Thoracic aorta (tissue), 2 donors: Measurements from ENCODE around the gene CPAMD8. TPM values are rescaled to one million over a fixed set of nuclear protein-coding genes. Genes with fewer than 3 reads are reported as not detected.

Experiments used
- ATAC-seq: fragments of 150-250 bp; one replicate; pipeline ENCODE4 v1.8.0; 2017; ENCODE audit warnings: low read depth; ENCODE audit not compliant: insufficient number of reproducible peaks, low FRiP score
- DNase-seq: peaks from one replicate; pipeline ENCODE4 v3.0.0-alpha.2; 2020; ENCODE audit warnings: low spot score
- H3K27ac ChIP-seq, 2 donors: fragments of 200-600 bp; sonication (generic); 1 replicate in 1 of 2; 2 replicates in 1 of 2; pipeline ENCODE4 v1.5.1; 2016; ENCODE audit warnings: mild to moderate bottlenecking in 2 of 2, moderate library complexity in 2 of 2
- H3K27me3 ChIP-seq: fragments of 200-600 bp; sonication (generic); replicated peaks from 2 replicates; pipeline ENCODE4 v1.6.0; 2016; ENCODE audit warnings: mild to moderate bottlenecking; ENCODE audit not compliant: insufficient read depth
- H3K36me3 ChIP-seq: fragments of 200-600 bp; sonication (generic); one replicate; pipeline ENCODE4 v1.5.1; 2016
- H3K4me1 ChIP-seq, 2 donors: fragments of 200-600 bp; sonication (generic); 1 replicate in 1 of 2; 2 replicates in 1 of 2; pipeline versions ENCODE4 v1.5.1 to v1.6.0; 2016; ENCODE audit warnings: low read depth in 2 of 2, mild to moderate bottlenecking in 1 of 2; ENCODE audit not compliant: control insufficient read depth in 1 of 2
- H3K4me3 ChIP-seq: fragments of 200-600 bp; sonication (generic); 2 replicates; pipeline ENCODE4 v1.5.1; 2016; ENCODE audit warnings: mild to moderate bottlenecking
- H3K9me3 ChIP-seq: fragments of 200-600 bp; sonication (generic); 2 replicates; pipeline ENCODE4 v1.5.1; 2016
- CTCF ChIP-seq: fragments of 200-600 bp; sonication (generic); IDR thresholded peaks from one replicate; pipeline ENCODE4 v1.5.1; 2019; ENCODE audit warnings: antibody characterized with exemption
- total RNA-seq, 2 donors: library from RNA; depleted of rRNA; stranded (reverse); fragments of >200 nt; gene quantifications; one replicate each; pipeline versions ENCODE4 v1.1.0 to v1.2.3, GENCODE V29; 2016

Gene CPAMD8
- total RNA-seq, 2 donors from 2014 or later = 27.3 to 36.4 TPM

DNA sequence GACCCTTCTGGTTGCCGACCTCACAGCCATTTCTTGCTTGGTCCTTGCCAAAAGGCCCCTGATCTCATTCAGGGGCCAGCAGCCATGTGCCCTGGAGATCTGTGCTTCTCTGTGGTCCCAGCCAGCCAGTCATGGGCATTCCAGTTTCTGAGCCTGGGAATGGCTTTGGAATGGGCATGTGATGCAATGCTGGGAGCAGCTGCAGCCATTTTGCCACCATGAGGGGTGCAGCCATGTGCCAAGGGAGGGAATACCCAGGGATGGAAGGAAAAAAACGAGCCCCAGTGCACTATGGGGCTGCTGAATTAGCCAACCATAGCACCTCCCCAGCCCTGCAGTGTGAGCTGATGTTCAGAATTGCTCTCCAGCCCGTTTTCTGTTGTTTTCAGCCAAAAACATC lies 111.5 kb downstream of the CPAMD8 start:
- H3K36me3 ChIP-seq = no peaks in the 10 kb centered on the region
- no peak for DNase-seq
- no peaks in the 10 kb centered on the region for H3K27me3 ChIP-seq
- ATAC-seq = no peak
- H3K4me1 ChIP-seq = no peaks in the 10 kb centered on the region
- peaks cover 14% of the 10 kb centered on the region for H3K9me3 ChIP-seq
- no peak overlapping the region for H3K4me3 ChIP-seq
- no peak for TF ChIP-seq CTCF
- no peak overlapping the region for H3K27ac ChIP-seq

DNA sequence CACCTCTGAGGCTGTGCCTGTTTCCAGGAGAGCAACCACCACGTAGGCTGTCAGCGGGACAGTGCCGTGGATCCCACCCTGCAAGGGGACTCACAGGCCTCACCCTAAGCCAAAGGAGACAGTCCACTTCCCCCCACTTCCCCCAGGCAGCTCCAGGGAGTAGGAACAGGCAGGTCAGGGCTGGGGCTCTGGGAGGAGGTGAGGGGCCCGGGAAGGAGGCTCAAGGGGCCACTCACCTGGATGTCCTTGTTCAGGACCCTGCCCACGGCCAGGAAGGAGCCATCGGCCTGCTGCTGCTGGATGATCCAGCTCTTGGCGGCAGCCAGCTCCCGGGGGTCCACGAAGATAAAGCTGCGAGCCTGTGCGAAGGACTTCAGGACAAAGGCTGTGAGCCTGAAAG lies 112.2 kb downstream of the CPAMD8 start:
- DNase-seq (no peak), ATAC-seq (no peak)
- H3K4me3 ChIP-seq = no peak overlapping the region
- no peaks in the 10 kb centered on the region for H3K27me3 ChIP-seq
- TF ChIP-seq CTCF = no peak
- no peak overlapping the region for H3K27ac ChIP-seq
- H3K9me3 ChIP-seq = peaks cover 14% of the 10 kb centered on the region
- no peaks in the 10 kb centered on the region for H3K4me1 ChIP-seq
- no peaks in the 10 kb centered on the region for H3K36me3 ChIP-seq

GRCh38 chr19:16912780-16913179 lies 113.8 kb downstream of the CPAMD8 start:
- Histone ChIP-seq H3K36me3 (no peaks in the 10 kb centered on the region), H3K27me3 (no peaks in the 10 kb centered on the region), H3K9me3 (peaks cover 14% of the 10 kb centered on the region), H3K27ac (no peak overlapping the region), H3K4me3 (no peak overlapping the region), H3K4me1 (no peaks in the 10 kb centered on the region)
- no peak for ATAC-seq
- DNase-seq = no peak
- TF ChIP-seq CTCF = no peak

- Histone ChIP-seq H3K4me1 (no peaks in the 10 kb centered on the region), H3K27me3 (no peaks in the 10 kb centered on the region), H3K4me3 (no peak overlapping the region), H3K9me3 (peaks cover 14% of the 10 kb centered on the region), H3K27ac (no peak overlapping the region), H3K36me3 (no peaks in the 10 kb centered on the region)
- no peak for TF ChIP-seq CTCF
- no peak for ATAC-seq
- DNase-seq = no peak
Observed at GRCh38 chr19:16911046-16911445, 115.6 kb downstream of the CPAMD8 start.

DNA sequence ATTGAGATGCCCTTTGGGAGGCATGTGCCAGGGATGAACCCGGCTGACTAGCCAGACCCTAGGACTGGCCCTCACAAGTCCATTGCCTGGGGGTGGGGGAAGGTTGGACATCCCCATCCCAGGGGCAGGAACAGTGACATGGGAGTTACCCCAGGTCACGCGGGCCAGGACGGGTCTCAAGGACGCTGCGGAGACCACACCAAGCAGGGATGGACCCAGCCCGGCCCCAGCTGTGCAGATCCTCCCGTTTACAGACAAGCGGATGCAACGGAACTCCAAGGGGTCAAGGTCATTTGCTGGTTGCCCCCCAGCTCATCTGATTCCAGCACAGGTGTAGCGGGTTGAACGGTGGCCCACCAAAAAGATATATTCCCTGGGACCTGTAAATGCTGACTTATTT lies 117.9 kb downstream of the CPAMD8 start:
- TF ChIP-seq CTCF = no peak
- H3K36me3 ChIP-seq = no peaks in the 10 kb centered on the region
- no peak for ATAC-seq

More for the DNA sequence above, 117.9 kb downstream of the CPAMD8 start:
- H3K27ac ChIP-seq = no peak overlapping the region
- H3K4me3 ChIP-seq = no peak overlapping the region
- H3K27me3 ChIP-seq = no peaks in the 10 kb centered on the region
- peaks cover 10% of the 10 kb centered on the region for H3K9me3 ChIP-seq
- DNase-seq = no peak
- H3K4me1 ChIP-seq = no peaks in the 10 kb centered on the region
